Measurements from ENCODE around the gene TRIM69. TPM values are rescaled to one million over a fixed set of nuclear protein-coding genes. Genes with fewer than 3 reads are reported as not detected.

Gene TRIM69
- total and polyA plus RNA-seq, 2 experiments from 2014 or later, result 4.3 to 7.0 TPM

DNA sequence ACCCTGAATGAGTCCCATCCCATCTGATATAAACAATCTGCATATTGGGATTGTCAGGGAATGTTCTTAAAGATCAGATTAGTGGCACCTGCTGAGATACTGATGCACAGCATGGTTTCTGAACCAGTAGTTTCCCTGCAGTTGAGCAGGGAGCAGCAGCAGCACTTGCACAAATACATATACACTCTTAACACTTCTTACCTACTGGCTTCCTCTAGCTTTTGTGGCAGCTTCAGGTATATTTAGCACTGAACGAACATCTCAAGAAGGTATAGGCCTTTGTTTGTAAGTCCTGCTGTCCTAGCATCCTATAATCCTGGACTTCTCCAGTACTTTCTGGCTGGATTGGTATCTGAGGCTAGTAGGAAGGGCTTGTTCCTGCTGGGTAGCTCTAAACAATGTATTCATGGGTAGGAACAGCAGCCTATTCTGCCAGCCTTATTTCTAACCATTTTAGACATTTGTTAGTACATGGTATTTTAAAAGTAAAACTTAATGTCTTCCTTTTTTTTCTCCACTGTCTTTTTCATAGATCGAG is 20.5 kb upstream of the TRIM69 start (continued):
- TF ChIP-seq, protein P1, sequence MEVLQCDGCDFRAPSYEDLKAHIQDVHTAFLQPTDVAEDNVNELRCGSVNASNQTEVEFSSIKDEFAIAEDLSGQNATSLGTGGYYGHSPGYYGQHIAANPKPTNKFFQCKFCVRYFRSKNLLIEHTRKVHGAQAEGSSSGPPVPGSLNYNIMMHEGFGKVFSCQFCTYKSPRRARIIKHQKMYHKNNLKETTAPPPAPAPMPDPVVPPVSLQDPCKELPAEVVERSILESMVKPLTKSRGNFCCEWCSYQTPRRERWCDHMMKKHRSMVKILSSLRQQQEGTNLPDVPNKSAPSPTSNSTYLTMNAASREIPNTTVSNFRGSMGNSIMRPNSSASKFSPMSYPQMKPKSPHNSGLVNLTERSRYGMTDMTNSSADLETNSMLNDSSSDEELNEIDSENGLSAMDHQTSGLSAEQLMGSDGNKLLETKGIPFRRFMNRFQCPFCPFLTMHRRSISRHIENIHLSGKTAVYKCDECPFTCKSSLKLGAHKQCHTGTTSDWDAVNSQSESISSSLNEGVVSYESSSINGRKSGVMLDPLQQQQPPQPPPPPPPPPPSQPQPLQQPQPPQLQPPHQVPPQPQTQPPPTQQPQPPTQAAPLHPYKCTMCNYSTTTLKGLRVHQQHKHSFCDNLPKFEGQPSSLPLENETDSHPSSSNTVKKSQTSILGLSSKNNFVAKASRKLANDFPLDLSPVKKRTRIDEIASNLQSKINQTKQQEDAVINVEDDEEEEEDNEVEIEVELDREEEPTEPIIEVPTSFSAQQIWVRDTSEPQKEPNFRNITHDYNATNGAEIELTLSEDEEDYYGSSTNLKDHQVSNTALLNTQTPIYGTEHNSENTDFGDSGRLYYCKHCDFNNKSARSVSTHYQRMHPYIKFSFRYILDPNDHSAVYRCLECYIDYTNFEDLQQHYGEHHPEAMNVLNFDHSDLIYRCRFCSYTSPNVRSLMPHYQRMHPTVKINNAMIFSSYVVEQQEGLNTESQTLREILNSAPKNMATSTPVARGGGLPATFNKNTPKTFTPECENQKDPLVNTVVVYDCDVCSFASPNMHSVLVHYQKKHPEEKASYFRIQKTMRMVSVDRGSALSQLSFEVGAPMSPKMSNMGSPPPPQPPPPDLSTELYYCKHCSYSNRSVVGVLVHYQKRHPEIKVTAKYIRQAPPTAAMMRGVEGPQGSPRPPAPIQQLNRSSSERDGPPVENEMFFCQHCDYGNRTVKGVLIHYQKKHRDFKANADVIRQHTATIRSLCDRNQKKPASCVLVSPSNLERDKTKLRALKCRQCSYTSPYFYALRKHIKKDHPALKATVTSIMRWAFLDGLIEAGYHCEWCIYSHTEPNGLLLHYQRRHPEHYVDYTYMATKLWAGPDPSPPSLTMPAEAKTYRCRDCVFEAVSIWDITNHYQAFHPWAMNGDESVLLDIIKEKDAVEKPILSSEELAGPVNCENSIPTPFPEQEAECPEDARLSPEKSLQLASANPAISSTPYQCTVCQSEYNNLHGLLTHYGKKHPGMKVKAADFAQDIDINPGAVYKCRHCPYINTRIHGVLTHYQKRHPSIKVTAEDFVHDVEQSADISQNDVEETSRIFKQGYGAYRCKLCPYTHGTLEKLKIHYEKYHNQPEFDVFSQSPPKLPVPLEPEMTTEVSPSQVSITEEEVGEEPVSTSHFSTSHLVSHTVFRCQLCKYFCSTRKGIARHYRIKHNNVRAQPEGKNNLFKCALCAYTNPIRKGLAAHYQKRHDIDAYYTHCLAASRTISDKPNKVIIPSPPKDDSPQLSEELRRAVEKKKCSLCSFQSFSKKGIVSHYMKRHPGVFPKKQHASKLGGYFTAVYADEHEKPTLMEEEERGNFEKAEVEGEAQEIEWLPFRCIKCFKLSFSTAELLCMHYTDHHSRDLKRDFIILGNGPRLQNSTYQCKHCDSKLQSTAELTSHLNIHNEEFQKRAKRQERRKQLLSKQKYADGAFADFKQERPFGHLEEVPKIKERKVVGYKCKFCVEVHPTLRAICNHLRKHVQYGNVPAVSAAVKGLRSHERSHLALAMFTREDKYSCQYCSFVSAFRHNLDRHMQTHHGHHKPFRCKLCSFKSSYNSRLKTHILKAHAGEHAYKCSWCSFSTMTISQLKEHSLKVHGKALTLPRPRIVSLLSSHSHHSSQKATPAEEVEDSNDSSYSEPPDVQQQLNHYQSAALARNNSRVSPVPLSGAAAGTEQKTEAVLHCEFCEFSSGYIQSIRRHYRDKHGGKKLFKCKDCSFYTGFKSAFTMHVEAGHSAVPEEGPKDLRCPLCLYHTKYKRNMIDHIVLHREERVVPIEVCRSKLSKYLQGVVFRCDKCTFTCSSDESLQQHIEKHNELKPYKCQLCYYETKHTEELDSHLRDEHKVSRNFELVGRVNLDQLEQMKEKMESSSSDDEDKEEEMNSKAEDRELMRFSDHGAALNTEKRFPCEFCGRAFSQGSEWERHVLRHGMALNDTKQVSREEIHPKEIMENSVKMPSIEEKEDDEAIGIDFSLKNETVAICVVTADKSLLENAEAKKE (CRISPR knock-in tag; IDR thresholded peaks at IDR 0.05), result no peak
- no peak for TF ChIP-seq CTCF (conservative IDR thresholded peaks at IDR 0.05; ENCODE audit: low read depth in 2 of 2)
- no peak for TF ChIP-seq EZH2phosphoT487 (IDR thresholded peaks at IDR 0.05; ENCODE audit: unreplicated experiment)

DNA sequence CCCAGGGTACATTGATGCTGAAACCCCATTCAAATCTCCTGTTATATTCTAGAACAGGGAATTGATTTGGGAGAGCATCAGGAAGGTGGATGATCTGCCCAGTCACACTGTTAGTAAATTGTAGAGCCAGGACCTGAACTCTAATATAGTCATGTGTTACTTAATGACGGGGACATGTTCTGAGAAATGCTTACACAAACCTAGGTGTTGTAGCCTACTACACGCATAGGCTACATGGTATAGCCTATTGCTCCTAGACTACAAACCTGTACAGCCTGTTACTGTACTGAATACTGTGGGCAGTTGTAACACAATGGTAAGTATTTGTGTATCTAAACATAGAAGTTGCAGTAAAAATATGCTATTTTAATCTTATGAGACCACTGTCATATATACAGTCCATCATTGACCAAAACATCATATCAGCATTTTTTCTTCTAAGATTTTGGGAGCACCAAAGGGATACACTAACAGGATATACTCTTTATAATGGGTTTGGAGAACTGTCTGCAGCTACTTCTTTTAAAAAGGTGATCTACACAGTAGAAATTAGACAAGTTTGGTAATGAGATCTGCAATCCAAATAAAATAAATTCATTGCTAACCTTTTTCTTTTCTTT is 19.2 kb upstream of the TRIM69 start:
- Histone ChIP-seq H3F3A (replicated peaks; ENCODE audit: low read depth) (no peaks in the 10 kb centered on the region), H3K27me3 (ENCODE audit: insufficient read depth) (peaks cover 12% of the 10 kb centered on the region), H3K4me1 (ENCODE audit: insufficient read depth) (peaks cover 6% of the 10 kb centered on the region), H3K9me2 (ENCODE audit: insufficient read depth) (no peaks in the 10 kb centered on the region), H3K36me3 (ENCODE audit: insufficient read depth) (no peaks in the 10 kb centered on the region), H3K4me2 (no peak overlapping the region), H3K27ac (ENCODE audit: low read depth) (no peak overlapping the region), H3K79me2 (replicated peaks; ENCODE audit: insufficient read depth) (peaks cover 10% of the 10 kb centered on the region; the same call in 1 of the 2 replicates), H3K4me3 (no peak overlapping the region), H2AFZ (no peak overlapping the region), H4K20me1 (replicated peaks; ENCODE audit: insufficient read depth) (peaks cover 10% of the 10 kb centered on the region; the same call in 1 of the 2 replicates)
- Mint-ChIP-seq H3K9me3 (no peaks in the 10 kb centered on the region), H3K36me3 (ENCODE audit: low read depth) (peaks cover 8% of the 10 kb centered on the region), H3K27ac (no peak overlapping the region), H3K4me1 (peaks cover 13% of the 10 kb centered on the region), H3K27me3 (ENCODE audit: insufficient read depth, low read depth, poor library complexity) (peaks cover 11% of the 10 kb centered on the region), H3K4me3 (no peak overlapping the region)
- DNase-seq (ENCODE audit: low spot score), result no peak
- no peak for ATAC-seq
- TF ChIP-seq NANOG (IDR thresholded peaks at IDR 0.05; ENCODE audit: borderline replicate concordance) (no peak), REST (IDR thresholded peaks at IDR 0.05; ENCODE audit: unreplicated experiment) (no peak)

Measured in GM23338 (cell line).